Osteoblast (primary cell): ENCODE data around the gene DYRK1A. TPM values are rescaled to one million over a fixed set of nuclear protein-coding genes. Genes with fewer than 3 reads are reported as not detected.

ENCODE experiments used
- DNase-seq: peaks from one replicate; pipeline ENCODE4 v3.0.0; 2011; ENCODE audit warnings: low spot score, mixed read lengths; ENCODE audit not compliant: insufficient read length; ENCODE audit errors: missing footprints
- H2AFZ ChIP-seq: 2 replicates; pipeline ENCODE4 v1.6.0; 2011; ENCODE audit warnings: mild to moderate bottlenecking, low read length
- H3K27ac ChIP-seq: 2 replicates; pipeline ENCODE4 v1.5.1; 2011; ENCODE audit warnings: mild to moderate bottlenecking, low read depth, low read length, moderate library complexity
- H3K27me3 ChIP-seq: 2 replicates; pipeline ENCODE4 v1.6.0; 2012; ENCODE audit warnings: mild to moderate bottlenecking, control low read depth, inconsistent platforms, low read length, moderate library complexity; ENCODE audit not compliant: insufficient read depth
- H3K36me3 ChIP-seq: 2 replicates; pipeline ENCODE4 v1.5.1; 2011; ENCODE audit warnings: mild to moderate bottlenecking, low read length, control low read depth, moderate library complexity; ENCODE audit not compliant: insufficient read depth
- H3K4me1 ChIP-seq: 2 replicates; pipeline ENCODE4 v1.5.1; 2011; ENCODE audit warnings: mild to moderate bottlenecking, low read length, control low read depth, moderate library complexity; ENCODE audit not compliant: insufficient read depth
- H3K4me2 ChIP-seq: 2 replicates; pipeline ENCODE4 v1.6.0; 2011; ENCODE audit warnings: mild to moderate bottlenecking, low read length; ENCODE audit not compliant: insufficient read depth
- H3K4me3 ChIP-seq: fragments of 200-600 bp; sonication (generic); 3 replicates; pipeline ENCODE4 v1.5.1; 2012; ENCODE audit warnings: mild to moderate bottlenecking, low read length, inconsistent platforms; ENCODE audit not compliant: insufficient read depth
- H3K79me2 ChIP-seq: 2 replicates; pipeline ENCODE4 v1.6.0; 2012; ENCODE audit warnings: mild to moderate bottlenecking, low read length, control low read depth, inconsistent platforms; ENCODE audit not compliant: insufficient read depth
- H3K9me3 ChIP-seq: 2 replicates; pipeline ENCODE4 v1.5.1; 2011; ENCODE audit warnings: low read depth, low read length, control low read depth
- H4K20me1 ChIP-seq: 2 replicates; pipeline ENCODE4 v1.6.0; 2012; ENCODE audit warnings: mild to moderate bottlenecking, low read length, control low read depth; ENCODE audit not compliant: insufficient read depth
- CTCF ChIP-seq: IDR thresholded peaks from 2 replicates; pipeline ENCODE4 v1.5.1; 2011; ENCODE audit warnings: mild to moderate bottlenecking, low read depth, low read length, moderate library complexity; ENCODE audit errors: extremely low read depth
- total RNA-seq: library from RNA; depleted of rRNA; stranded (reverse); fragments of >200 nt; gene quantifications from 2 replicates; pipeline ENCODE4 v1.2.3, GENCODE V29; 2012

Gene DYRK1A
- total RNA-seq, 1 donor: 99.2 TPM

GRCh38 chr21:37505963-37506362 is 139.4 kb downstream of the DYRK1A start:
- no peak for TF ChIP-seq CTCF
- Histone ChIP-seq H3K4me2 (no peak overlapping the region), H2AFZ (no peak overlapping the region), H3K79me2 (peaks cover 38% of the 10 kb centered on the region), H3K27me3 (no peaks in the 10 kb centered on the region), H3K4me1 (peaks cover 8% of the 10 kb centered on the region), H3K36me3 (peaks cover 54% of the 10 kb centered on the region), H4K20me1 (peaks cover 3% of the 10 kb centered on the region), H3K9me3 (no peaks in the 10 kb centered on the region), H3K27ac (no peak overlapping the region), H3K4me3 (no peak overlapping the region)
- no peak for DNase-seq

DNA sequence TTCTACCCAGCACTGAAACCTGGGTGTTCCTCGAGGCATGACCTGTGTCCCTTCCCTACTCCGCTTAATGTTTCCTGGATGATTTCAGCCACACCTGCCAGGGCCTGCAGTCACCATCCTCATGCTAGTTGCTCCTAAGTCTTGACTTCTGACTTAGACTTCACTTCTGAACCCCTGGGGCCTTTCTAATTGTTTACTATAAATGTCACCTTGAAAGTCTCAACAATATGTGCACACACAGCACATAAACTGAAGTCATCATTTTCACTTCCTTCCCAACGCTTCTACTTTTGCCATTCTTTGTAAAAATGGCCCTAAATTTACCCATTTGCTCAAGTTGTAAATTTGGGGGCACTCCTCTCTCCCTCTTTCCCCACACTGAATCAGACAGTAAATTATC is 141.1 kb downstream of the DYRK1A start:
- TF ChIP-seq CTCF: no peak
- Histone ChIP-seq H3K27ac (no peak overlapping the region), H3K36me3 (peaks cover 67% of the 10 kb centered on the region), H3K9me3 (no peaks in the 10 kb centered on the region), H2AFZ (no peak overlapping the region), H3K79me2 (peaks cover 43% of the 10 kb centered on the region), H3K4me2 (no peak overlapping the region), H3K27me3 (no peaks in the 10 kb centered on the region), H4K20me1 (peaks cover 13% of the 10 kb centered on the region), H3K4me1 (peaks cover 8% of the 10 kb centered on the region), H3K4me3 (no peak overlapping the region)
- DNase-seq: peak; percentile 18

- H3K36me3 ChIP-seq: peaks cover 72% of the 10 kb centered on the region
Measured at GRCh38 chr21:37508341-37508740, 141.8 kb downstream of the DYRK1A start.

DNA sequence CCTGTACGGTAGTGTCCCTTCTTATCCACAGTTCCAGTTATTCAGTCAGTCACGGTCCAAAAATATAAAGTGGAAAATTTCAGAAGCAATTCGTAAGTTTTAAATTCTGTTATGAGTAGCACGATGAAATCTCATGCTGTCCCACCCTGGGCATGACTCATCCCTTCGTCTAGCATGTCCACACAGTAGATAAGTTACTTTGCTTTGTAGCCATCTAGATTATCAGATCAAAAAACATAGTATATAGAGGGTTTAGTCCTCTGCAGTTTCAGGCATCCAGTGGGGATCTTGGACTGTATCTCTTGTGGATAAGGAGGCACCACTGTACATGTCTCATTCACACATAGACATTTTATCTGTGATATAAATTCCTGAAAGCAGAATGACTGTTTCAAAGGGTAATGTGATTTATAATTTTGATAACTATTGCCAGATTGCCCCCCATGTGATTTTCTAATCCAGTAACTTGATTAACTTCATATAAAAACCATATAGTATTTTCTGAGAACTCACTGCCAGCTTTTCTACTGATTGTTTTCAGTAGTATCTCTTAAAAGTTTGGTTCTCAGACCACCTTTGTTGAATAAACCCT is 143.3 kb downstream of the DYRK1A start:
- no peaks in the 10 kb centered on the region for H3K27me3 ChIP-seq
- peaks cover 2% of the 10 kb centered on the region for H3K4me1 ChIP-seq
- peaks cover 15% of the 10 kb centered on the region for H4K20me1 ChIP-seq
- H3K4me3 ChIP-seq: no peak overlapping the region
- H3K79me2 ChIP-seq: peaks cover 35% of the 10 kb centered on the region
- no peaks in the 10 kb centered on the region for H3K9me3 ChIP-seq
- no peak overlapping the region for H3K4me2 ChIP-seq
- TF ChIP-seq CTCF: no peak
- peaks cover 80% of the 10 kb centered on the region for H3K36me3 ChIP-seq
- no peak overlapping the region for H2AFZ ChIP-seq
- DNase-seq: peak; percentile 58
- no peak overlapping the region for H3K27ac ChIP-seq

More at GRCh38 chr21:37508341-37508740, 141.8 kb downstream of the DYRK1A start:
- peaks cover 8% of the 10 kb centered on the region for H3K4me1 ChIP-seq
- no peaks in the 10 kb centered on the region for H3K9me3 ChIP-seq
- H4K20me1 ChIP-seq: peaks cover 13% of the 10 kb centered on the region
- TF ChIP-seq CTCF: no peak
- peaks cover 41% of the 10 kb centered on the region for H3K79me2 ChIP-seq
- no peak overlapping the region for H2AFZ ChIP-seq
- no peak overlapping the region for H3K4me2 ChIP-seq
- no peaks in the 10 kb centered on the region for H3K27me3 ChIP-seq
- H3K27ac ChIP-seq: no peak overlapping the region
- DNase-seq: no peak
- H3K4me3 ChIP-seq: no peak overlapping the region
